Measurements from ENCODE around the gene TSR3.

TSR3 gene

DNA sequence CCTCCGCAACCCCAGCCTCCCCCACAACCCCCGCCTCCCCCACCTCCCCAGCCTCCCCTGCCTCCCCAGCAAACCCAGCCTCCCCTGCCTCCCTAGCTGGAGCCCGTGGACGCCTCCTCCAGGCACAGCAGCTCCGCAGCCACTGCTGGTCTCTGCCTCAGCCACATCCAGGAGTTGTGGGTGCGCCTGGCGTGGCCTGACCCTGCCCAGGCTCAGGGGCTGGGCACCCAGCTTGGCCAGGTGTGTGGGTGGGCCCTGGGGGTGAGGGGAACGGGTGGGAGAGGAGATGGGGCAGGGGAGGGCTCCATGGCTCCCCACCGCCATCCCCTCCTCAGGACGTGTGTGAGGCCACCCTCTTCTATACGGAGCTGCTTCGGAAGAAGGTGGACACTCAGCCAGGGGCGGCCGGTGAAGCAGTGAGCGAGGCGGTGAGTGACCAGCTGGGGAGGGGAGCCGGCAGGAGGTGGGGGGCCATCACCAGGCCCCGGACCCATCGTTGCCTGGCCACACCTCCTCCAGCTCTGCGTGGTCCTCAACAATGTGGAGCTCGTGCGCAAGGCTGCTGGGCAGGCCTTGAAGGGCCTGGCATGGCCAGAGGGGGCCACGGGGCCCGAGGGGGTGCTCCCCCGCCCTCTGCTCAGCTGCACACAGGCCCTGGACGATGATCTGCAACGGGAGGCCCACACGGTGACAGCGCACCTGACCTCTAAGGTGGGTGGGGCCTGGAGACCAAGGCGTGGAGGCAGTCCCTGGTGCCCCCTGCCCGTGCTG, 5.8 kb downstream of the TSR3 start:
- peaks cover 0 to 75% (median 29%) of the 10 kb centered on the region in 11 experiments; a peak in 16 of 22 replicates for H4K20me1 ChIP-seq
- no peak overlapping the region for H3K9ac ChIP-seq
- H3K27me3 ChIP-seq, result peaks cover 0 to 5% (median 0%) of the 10 kb centered on the region in 11 experiments; a peak in 1 of 22 replicates
- H3K4me3 ChIP-seq, result no peak overlapping the region
- H3K4me1 ChIP-seq, result peaks cover 33 to 47% (median 43%) of the 10 kb centered on the region in 10 experiments
- H3K4me2 ChIP-seq, result no peak overlapping the region
- H3K27ac ChIP-seq, result no peak overlapping the region
- H3K9me3 ChIP-seq (replicated peaks in 1 of 11), result no peaks in the 10 kb centered on the region
- H3K36me3 ChIP-seq, result peaks cover 20 to 39% (median 27%) of the 10 kb centered on the region in 11 experiments
- no peak for TF ChIP-seq Cebpa-rat (IDR thresholded peaks at IDR 0.05)

DNA sequence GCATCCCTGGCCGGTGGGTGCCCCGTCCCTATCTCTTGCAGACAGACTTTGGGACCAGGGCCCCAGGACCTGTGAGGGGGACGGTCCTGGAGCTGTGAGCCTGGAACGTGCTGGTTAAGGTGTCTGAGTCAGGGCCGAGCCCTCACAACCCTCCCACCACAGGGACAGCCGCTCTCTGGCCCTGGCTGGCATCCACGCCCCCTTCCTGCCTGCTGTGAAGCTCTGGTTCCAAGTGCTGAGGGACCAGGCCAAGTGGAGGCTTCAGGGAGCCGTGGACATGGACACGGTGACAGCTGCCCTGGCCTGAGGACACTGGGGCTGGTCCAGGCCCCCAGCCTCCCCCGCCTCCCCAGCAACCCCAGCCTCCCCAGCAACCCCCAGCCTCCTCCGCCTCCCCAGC, 6.6 kb downstream of the TSR3 start:
- Histone ChIP-seq H3K27me3 (peaks cover 0 to 5% (median 0%) of the 10 kb centered on the region in 11 experiments; a peak in 1 of 22 replicates), H3K9ac (no peak overlapping the region), H3K36me3 (peaks cover 20 to 32% (median 24%) of the 10 kb centered on the region in 11 experiments), H3K4me2 (no peak overlapping the region), H3K27ac (no peak overlapping the region), H3K4me1 (peaks cover 26 to 44% (median 36%) of the 10 kb centered on the region in 10 experiments), H3K9me3 (replicated peaks in 1 of 11) (no peaks in the 10 kb centered on the region), H3K4me3 (no peak overlapping the region), H4K20me1 (peaks cover 0 to 75% (median 29%) of the 10 kb centered on the region in 11 experiments; a peak in 16 of 22 replicates)
- TF ChIP-seq Cebpa-rat (IDR thresholded peaks at IDR 0.05), result no peak

DNA sequence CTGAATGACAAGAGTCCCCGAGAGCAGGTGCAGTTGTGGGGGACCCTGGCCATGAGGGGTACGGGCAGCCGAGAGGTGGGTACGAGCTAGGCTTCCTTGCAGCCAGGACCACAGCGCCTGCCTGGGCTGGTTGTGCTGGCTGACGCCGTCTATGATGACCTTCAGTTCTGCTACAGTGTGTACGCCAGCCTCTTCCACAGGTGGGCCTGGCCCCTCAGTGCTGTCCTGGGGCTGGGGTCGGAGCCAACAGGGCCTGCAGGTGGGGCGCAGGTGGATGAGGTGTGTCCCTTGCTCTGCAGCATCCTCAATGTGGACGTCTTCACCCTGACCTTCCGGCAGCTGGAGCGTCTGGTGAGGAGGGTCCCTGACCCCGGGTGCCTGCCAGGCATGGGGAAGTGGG, 7.2 kb downstream of the TSR3 start:
- H3K9me3 ChIP-seq (replicated peaks in 1 of 11), result no peaks in the 10 kb centered on the region
- H3K4me1 ChIP-seq, result peaks cover 21 to 43% (median 34%) of the 10 kb centered on the region in 10 experiments
- H4K20me1 ChIP-seq, result peaks cover 0 to 74% (median 29%) of the 10 kb centered on the region in 11 experiments; a peak in 16 of 22 replicates
- no peak for TF ChIP-seq Cebpa-rat (IDR thresholded peaks at IDR 0.05)
- peak overlapping the region in 1 of 11 experiments; percentile 62; a peak in 1 of 22 replicates for H3K9ac ChIP-seq
- peak overlapping the region in 8 of 11 experiments; percentile 79 to 95 (median 88); a peak in 15 of 22 replicates for H3K4me2 ChIP-seq
- no peak overlapping the region for H3K27ac ChIP-seq
- H3K4me3 ChIP-seq, result no peak overlapping the region
- H3K27me3 ChIP-seq, result peaks cover 0 to 5% (median 0%) of the 10 kb centered on the region in 11 experiments; a peak in 1 of 22 replicates
- peaks cover 14 to 26% (median 19%) of the 10 kb centered on the region in 11 experiments for H3K36me3 ChIP-seq

DNA sequence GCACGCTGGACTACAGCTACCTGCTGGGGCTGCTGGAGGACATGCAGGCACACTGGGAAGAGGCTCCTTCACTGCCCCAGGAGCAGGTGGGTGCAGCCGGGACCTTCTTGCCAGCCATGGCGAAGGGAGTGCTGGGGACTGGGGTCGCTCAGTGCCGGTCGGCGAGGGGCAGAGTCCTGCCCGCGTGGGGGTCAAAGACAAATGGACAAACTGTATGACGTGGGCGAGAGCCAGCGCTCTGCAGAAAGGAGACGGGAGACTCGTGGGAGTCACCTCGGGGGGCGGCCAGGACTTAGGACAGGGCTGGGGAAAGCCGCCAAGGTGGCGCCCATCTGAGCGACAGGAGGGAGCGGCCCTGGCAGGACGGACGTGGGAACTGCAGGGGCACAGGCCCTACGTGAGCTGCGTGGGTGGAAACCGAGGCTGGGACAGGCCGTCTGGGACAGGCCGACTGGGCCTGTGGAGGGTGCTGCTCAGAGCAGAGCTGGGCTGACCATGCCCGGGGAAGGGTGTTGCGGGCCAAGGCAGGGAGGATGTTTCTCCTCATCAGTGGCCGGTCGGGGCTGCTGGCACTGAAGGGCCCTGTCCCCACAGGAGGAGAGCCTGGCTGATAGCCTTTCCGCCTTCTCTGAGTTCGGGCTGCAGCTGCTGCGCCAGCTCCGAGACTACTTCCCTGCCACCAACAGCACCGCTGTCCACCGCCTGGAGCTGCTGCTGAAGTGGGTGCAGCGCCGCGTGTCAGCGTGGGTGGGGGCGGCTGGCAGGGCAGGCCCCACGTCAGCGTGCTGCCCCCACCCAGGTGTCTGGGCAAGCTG, 8.0 kb downstream of the TSR3 start:
- TF ChIP-seq Cebpa-rat (IDR thresholded peaks at IDR 0.05), result no peak
- Histone ChIP-seq H3K27ac (no peak overlapping the region), H4K20me1 (peaks cover 0 to 74% (median 28%) of the 10 kb centered on the region in 11 experiments; a peak in 16 of 22 replicates), H3K4me1 (peaks cover 21 to 50% (median 40%) of the 10 kb centered on the region in 10 experiments), H3K27me3 (peaks cover 0 to 5% (median 0%) of the 10 kb centered on the region in 11 experiments; a peak in 2 of 22 replicates), H3K36me3 (peaks cover 6 to 17% (median 10%) of the 10 kb centered on the region in 11 experiments; a peak in 21 of 22 replicates), H3K9ac (peak overlapping the region in 3 of 11 experiments; percentile 47 to 62 (median 55); a peak in 6 of 22 replicates), H3K4me3 (peak overlapping the region in 7 of 10 experiments; percentile 15 to 49 (median 34); a peak in 9 of 20 replicates), H3K9me3 (replicated peaks in 1 of 11) (no peaks in the 10 kb centered on the region), H3K4me2 (peak overlapping the region; percentile 78 to 98 (median 85))

DNA sequence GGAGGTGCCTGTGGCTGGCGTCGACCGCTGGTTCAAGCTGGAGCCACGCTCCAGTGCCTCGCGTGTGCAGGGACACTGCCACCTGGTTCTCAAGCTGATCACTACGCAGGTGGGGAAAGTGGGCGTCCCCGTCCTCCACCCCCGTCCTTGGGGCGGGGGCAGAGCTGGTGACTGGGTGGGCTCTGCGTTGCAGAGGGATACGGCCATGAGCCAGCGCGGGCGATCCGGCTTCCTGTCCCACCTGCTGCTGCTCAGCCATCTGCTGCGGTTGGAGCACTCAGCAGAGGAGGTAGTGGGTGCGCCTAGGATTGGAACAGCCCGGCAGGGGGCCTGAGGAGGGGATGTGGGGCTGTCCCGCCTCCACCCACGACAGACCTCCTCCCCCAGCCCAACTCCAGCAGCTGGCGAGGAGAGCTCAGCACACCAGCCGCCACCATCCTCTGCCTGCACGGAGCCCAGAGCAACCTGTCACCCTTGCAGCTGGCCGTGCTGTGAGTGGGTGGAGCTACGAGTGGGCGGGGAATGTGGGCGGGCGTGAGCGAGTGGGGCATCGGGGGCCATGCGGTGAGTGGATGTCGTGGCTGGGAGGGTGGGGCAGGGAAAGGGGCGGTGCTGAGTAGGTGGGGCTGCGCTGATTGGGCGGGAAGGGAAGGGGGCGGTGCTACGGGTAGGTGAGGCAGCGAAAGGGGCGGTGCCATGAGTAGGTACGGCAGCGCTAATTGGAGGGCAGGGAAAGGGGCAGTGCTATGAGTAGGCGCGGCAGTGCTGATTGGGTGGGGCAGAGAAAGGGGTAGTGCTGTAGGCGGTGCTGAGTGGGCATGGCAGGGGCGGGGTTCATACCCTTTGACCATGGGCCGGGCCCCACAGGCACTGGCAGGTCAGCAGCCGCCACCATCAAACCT, 8.9 kb downstream of the TSR3 start:
- H3K27ac ChIP-seq, result peak overlapping the region in 7 of 11 experiments; percentile 8 to 76 (median 58); a peak in 12 of 22 replicates
- peaks cover 21 to 57% (median 46%) of the 10 kb centered on the region in 10 experiments for H3K4me1 ChIP-seq

DNA sequence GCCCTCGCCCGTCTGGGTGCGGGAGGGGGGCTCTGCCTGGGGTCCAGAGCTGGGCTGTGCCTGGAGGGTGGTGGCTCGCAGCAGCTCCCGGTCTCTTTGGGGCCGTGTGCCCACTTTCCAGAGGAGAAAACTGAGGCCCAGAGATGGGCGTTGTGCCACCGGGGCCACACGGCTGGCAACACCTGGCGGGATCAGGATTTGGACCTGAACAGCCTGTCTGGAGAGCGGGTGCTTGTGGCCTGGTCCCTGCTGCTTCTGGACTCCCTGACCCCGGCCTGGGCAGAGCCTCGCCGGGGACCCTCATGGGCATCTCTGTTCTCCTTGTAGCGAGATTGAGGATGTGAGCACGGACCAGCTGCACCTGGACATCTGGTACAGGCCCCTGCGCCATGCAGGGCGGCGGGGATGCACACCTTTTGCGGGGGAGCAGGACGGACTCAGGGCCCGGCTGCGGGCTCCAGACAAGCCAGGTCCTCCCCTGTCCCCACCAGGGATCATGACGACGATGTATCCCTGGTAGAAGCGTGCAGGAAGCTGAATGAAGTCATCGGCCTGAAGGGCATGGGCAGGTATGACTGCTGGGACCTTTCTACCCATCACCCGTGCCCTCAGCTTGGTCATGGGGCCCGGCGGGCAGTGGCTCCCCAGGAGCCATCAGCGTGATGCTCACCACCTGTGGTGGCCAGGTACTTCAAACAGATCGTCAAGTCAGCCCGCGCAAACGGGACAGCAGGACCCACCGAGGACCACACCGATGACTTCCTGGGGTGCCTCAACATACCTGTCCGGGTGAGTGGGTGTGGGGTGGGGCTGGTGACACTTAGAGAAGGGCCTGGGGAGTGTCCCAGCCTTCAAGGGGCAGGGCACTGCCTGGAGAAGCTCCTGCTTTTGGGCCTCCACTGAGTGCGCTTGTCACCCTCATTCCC, 9.9 kb downstream of the TSR3 start:
- Histone ChIP-seq H3K4me1 (peaks cover 21 to 67% (median 50%) of the 10 kb centered on the region in 10 experiments), H4K20me1 (peaks cover 0 to 70% (median 27%) of the 10 kb centered on the region in 11 experiments; a peak in 16 of 22 replicates), H3K9me3 (replicated peaks in 1 of 11) (no peaks in the 10 kb centered on the region), H3K27me3 (peaks cover 3 to 17% (median 13%) of the 10 kb centered on the region in 11 experiments), H3K9ac (peak overlapping the region in 9 of 11 experiments; percentile 2 to 66 (median 41); a peak in 11 of 22 replicates), H3K4me3 (peak overlapping the region in 4 of 10 experiments; percentile 31 to 46 (median 43); a peak in 6 of 20 replicates), H3K4me2 (peak overlapping the region; percentile 75 to 99 (median 91)), H3K36me3 (no peaks in the 10 kb centered on the region), H3K27ac (peak overlapping the region in 7 of 11 experiments; percentile 8 to 76 (median 58); a peak in 13 of 22 replicates)
- no peak for TF ChIP-seq Cebpa-rat (IDR thresholded peaks at IDR 0.05)

More for the DNA sequence above, 8.9 kb downstream of the TSR3 start:
- peaks cover 0 to 9% (median 1%) of the 10 kb centered on the region in 11 experiments; a peak in 8 of 22 replicates for H3K36me3 ChIP-seq
- peak overlapping the region; percentile 85 to 99 (median 95) for H3K4me2 ChIP-seq
- peak overlapping the region; percentile 34 to 61 (median 42); a peak in 15 of 20 replicates for H3K4me3 ChIP-seq
- H3K27me3 ChIP-seq, result peaks cover 0 to 7% (median 3%) of the 10 kb centered on the region in 11 experiments; a peak in 16 of 22 replicates
- peaks cover 0 to 70% (median 25%) of the 10 kb centered on the region in 11 experiments; a peak in 16 of 22 replicates for H4K20me1 ChIP-seq
- H3K9me3 ChIP-seq (replicated peaks in 1 of 11), result no peaks in the 10 kb centered on the region
- no peak for TF ChIP-seq Cebpa-rat (IDR thresholded peaks at IDR 0.05)
- H3K9ac ChIP-seq, result peak overlapping the region in 9 of 11 experiments; percentile 2 to 66 (median 41); a peak in 12 of 22 replicates

Data from BLaER1 treated with 17β-estradiol and CSF1 and Interleukin-3, amounts not matched to agents 10 nM and 100 nM (cell line).